Eye (tissue), 1 donor: ENCODE results near the gene PELO.
"Not testable (repeated sequence)": the region's sequence is repeated elsewhere in the genome, so short reads cannot be mapped to it uniquely, and the experiment has no call there.

Experiments used
- DNase-seq: peaks from one replicate; pipeline ENCODE4 v3.0.0-alpha.2; 2015

The PELO gene

GRCh38 chr5:52787600-52788504 is at the start of gene PELO, which contains the start of gene ITGA1:
PELO (plus strand) TSS chr5:52787916; CDS start chr5:52800395, 12,479 bp downstream.
ITGA1 (plus strand) TSS chr5:52787916; CDS start chr5:52788354, 438 bp downstream.
- peak; percentile 87 for DNase-seq

GRCh38 chr5:52738095-52738506 is 49.6 kb upstream of the PELO start:
- DNase-seq, result no peak

- DNase-seq, result no peak
Measured at GRCh38 chr5:52740007-52740406, 47.7 kb upstream of the PELO start.

- DNase-seq, result no peak
Measured at GRCh38 chr5:52743012-52743411, 44.7 kb upstream of the PELO start.

GRCh38 chr5:52743529-52743928 is 44.2 kb upstream of the PELO start:
- no peak for DNase-seq

- DNase-seq, result no peak
Measured at GRCh38 chr5:52743970-52744369, 43.7 kb upstream of the PELO start.

- not testable (repeated sequence) for DNase-seq
Measured at GRCh38 chr5:52744867-52745458, 42.8 kb upstream of the PELO start.

GRCh38 chr5:52746539-52746938 is 41.2 kb upstream of the PELO start:
- DNase-seq, result no peak

- no peak for DNase-seq
Measured at GRCh38 chr5:52748590-52748989, 39.1 kb upstream of the PELO start.

GRCh38 chr5:52749666-52750065 is 38.0 kb upstream of the PELO start:
- no peak for DNase-seq

- DNase-seq, result no peak
Measured at GRCh38 chr5:52751137-52751536, 36.6 kb upstream of the PELO start.

- no peak for DNase-seq
Measured at GRCh38 chr5:52754051-52754450, 33.7 kb upstream of the PELO start.

- DNase-seq, result no peak
Measured at GRCh38 chr5:52757527-52757926, 30.2 kb upstream of the PELO start.

- DNase-seq, result no peak
Measured at GRCh38 chr5:52758014-52758413, 29.7 kb upstream of the PELO start.

GRCh38 chr5:52759331-52759730 is 28.4 kb upstream of the PELO start:
- DNase-seq, result no peak

GRCh38 chr5:52760695-52761366 is 26.9 kb upstream of the PELO start:
- no peak for DNase-seq

GRCh38 chr5:52767217-52767743 is 20.4 kb upstream of the PELO start:
- no peak for DNase-seq

GRCh38 chr5:52767766-52768480 is 19.8 kb upstream of the PELO start:
- no peak for DNase-seq

- no peak for DNase-seq
Measured at GRCh38 chr5:52769061-52769460, 18.7 kb upstream of the PELO start.

- no peak for DNase-seq
Measured at GRCh38 chr5:52770287-52770939, 17.3 kb upstream of the PELO start.

- no peak for DNase-seq
Measured at GRCh38 chr5:52771343-52772039, 16.2 kb upstream of the PELO start.
